C4-2B (cell line): ENCODE measurements around the gene SPECC1.
A peak's percentile ranks its signal among the peaks of the same experiment; 100 is the strongest.
"Not testable (repeated sequence)": the region's sequence is repeated elsewhere in the genome, so short reads cannot be mapped to it uniquely, and the experiment has no call there.

Experiments used
- H3K27ac ChIP-seq: fragments of 450-650 bp; 2 replicates; pipeline ENCODE4 v1.5.1; 2017
- ZFX ChIP-seq: fragments of 450-650 bp; IDR thresholded peaks from 2 replicates; pipeline ENCODE4 v1.6.1; 2017
- TF ChIP-seq, protein P1 (sequence below): fragments of 450-650 bp; conservative IDR thresholded peaks from 2 replicates; pipeline ENCODE4 v1.5.1; 2017; ENCODE audit warnings: mild to moderate bottlenecking

SPECC1 gene

DNA sequence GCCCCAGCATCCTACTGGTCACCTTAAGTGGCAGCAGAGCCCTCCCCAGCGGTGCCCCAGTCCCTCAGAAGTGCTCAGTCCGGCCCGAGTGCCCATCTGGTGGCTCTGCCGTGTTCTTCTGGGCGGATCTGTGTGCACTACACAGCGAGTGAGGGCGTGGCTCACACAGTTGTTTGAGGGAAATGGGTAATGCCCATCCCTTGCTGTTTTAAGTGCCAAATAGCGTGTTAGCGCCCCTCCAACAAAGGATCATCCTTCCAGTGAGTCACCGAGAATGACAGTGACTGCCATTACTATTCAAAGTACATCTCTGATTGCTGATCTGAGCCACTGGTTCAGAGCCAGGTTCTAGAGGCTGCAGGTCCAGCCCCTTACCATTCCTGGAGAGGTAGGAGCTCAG, 306.2 kb downstream of the SPECC1 start:
- no peak overlapping the region for H3K27ac ChIP-seq
- TF ChIP-seq ZFX = no peak

DNA sequence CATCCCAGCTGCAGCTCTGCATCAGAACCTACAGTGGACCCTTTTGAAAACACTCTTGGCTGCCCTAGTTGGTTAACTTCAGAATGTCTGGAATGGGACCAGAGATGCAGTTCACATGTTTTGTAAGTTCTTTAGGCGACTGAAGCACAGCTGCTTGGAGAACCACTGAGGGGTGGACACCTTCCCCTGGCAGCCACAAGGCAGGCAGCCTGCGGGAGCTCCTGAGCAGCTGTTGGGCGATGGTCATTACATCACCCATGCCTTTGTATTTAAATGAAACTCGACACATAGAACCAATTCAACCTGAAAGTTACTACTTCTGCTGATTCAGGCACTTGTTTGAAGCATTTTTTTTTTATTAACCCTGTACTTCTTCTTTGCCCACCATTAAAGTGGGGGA, 306.7 kb downstream of the SPECC1 start:
- no peak overlapping the region for H3K27ac ChIP-seq
- TF ChIP-seq, protein P1, sequence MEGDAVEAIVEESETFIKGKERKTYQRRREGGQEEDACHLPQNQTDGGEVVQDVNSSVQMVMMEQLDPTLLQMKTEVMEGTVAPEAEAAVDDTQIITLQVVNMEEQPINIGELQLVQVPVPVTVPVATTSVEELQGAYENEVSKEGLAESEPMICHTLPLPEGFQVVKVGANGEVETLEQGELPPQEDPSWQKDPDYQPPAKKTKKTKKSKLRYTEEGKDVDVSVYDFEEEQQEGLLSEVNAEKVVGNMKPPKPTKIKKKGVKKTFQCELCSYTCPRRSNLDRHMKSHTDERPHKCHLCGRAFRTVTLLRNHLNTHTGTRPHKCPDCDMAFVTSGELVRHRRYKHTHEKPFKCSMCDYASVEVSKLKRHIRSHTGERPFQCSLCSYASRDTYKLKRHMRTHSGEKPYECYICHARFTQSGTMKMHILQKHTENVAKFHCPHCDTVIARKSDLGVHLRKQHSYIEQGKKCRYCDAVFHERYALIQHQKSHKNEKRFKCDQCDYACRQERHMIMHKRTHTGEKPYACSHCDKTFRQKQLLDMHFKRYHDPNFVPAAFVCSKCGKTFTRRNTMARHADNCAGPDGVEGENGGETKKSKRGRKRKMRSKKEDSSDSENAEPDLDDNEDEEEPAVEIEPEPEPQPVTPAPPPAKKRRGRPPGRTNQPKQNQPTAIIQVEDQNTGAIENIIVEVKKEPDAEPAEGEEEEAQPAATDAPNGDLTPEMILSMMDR = no peak
- TF ChIP-seq ZFX = no peak

- H3K27ac ChIP-seq = not testable (repeated sequence)
- TF ChIP-seq, protein P1 = peak; percentile 93
Observed at GRCh38 chr17:20320535-20321229, 311.5 kb downstream of the SPECC1 start.

GRCh38 chr17:20321357-20321756, 312.2 kb downstream of the SPECC1 start:
- not testable (repeated sequence) for H3K27ac ChIP-seq

- not testable (repeated sequence) for H3K27ac ChIP-seq
Observed at GRCh38 chr17:20327739-20328138, 318.6 kb downstream of the SPECC1 start.

DNA sequence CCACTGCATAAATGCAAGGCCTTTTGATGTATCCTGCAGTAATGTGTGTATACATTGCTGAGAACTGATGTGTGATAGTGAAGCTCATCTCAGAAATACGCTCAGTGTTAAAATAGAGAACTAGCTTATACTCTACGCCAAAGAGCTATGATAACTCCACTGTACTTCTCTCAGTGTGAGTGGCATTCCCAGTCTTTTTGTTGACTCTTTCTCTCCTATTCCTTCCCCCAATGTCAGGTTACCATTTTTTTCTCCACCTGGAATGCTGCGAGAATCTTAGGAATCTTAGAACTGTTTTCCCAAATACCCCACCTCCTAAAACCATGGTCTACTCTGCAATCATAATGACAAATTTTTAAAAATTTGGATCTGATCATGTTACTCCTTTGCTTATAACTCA, 342.2 kb downstream of the SPECC1 start:
- not testable (repeated sequence) for H3K27ac ChIP-seq

DNA sequence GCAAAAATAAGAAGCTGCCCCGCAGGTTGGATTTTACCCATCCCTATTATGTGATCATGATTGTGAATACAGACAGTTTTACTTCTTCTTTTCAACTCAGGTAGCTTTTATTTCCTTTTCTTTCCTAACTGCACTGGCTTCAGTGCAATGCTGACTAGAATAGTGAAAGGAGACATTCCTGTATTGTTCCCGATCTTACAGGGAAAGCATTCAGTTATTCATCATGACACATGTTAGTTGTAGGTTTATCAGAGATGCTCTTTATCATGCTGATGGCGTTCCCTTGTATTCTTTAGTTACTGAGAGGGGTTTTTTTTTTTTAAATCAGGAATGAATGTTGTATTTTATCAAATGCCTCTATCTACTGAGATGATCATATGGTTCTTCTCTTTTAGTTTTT, 343.4 kb downstream of the SPECC1 start:
- H3K27ac ChIP-seq = not testable (repeated sequence)

DNA sequence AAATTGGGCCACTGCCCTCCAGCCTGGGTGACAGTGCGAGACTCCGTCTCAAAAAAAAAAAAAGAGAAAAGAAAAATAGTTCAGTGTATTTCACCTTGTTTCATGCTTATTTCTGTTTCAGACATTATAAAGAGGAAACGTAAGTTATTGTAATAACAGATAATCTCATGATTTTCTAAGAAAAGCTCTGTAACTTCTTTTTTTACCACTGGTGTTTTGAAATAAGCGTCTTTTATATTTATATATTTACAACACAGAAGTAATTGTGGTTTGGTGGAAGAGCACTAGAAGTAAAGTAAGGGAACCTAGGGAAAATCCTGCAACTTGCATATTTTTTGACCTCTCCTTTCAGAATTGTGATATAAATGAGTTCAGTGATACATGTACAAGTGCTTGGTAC, 354.7 kb downstream of the SPECC1 start:
- not testable (repeated sequence) for H3K27ac ChIP-seq
